Ovary (tissue), 9 donors: ENCODE measurements around the gene ARHGAP23. TPM values are rescaled to one million over a fixed set of nuclear protein-coding genes. Genes with fewer than 3 reads are reported as not detected.
A peak's percentile ranks its signal among the peaks of the same experiment; 100 is the strongest.

Experiments
- DNase-seq, 5 donors: peaks; one replicate each; pipeline ENCODE4 v3.0.0-alpha.2; 2019 to 2020
- H3K27ac ChIP-seq, 2 donors: fragments of 200-600 bp; one replicate each; pipeline versions ENCODE4 v1.5.1 to v1.8.0; 2019 to 2022
- H3K27me3 ChIP-seq: fragments of 200-600 bp; one replicate; pipeline ENCODE4 v1.8.0; 2022
- H3K36me3 ChIP-seq: fragments of 200-600 bp; sonication (generic); one replicate; pipeline ENCODE4 v1.5.1; 2019
- H3K4me1 ChIP-seq: one replicate; pipeline ENCODE4 v1.8.1; 2013; ENCODE audit warnings: mild to moderate bottlenecking, moderate library complexity; ENCODE audit not compliant: insufficient read depth
- H3K4me3 ChIP-seq: fragments of 200-600 bp; sonication (generic); one replicate; pipeline ENCODE4 v1.5.1; 2017
- H3K9me3 ChIP-seq, 2 donors: fragments of 200-600 bp in 1 of 2; sonication (generic) in 1 of 2; one replicate each; pipeline versions ENCODE4 v1.5.1 to v1.8.1; 2013 to 2019; ENCODE audit warnings: mild to moderate bottlenecking in 1 of 2, moderate library complexity in 1 of 2
- EP300 ChIP-seq: sonication (generic); formaldehyde crosslinking; IDR thresholded peaks from one replicate; pipeline ENCODE4 v1.6.1; 2017; ENCODE audit warnings: antibody characterized with exemption
- POLR2A ChIP-seq: fragments of 450-650 bp; IDR thresholded peaks from one replicate; pipeline ENCODE4 v1.6.1; 2017; ENCODE audit warnings: antibody characterized with exemption, mild to moderate bottlenecking, moderate library complexity
- WGBS, 3 donors: extraction: QIAGEN DNeasy Blood & Tissue Kit in 1 of 3; methylation state at CpG; one replicate each; pipeline versions ENCODE4 v1.1.5 to v1.1.7; 2013 to 2017; 5-methylcytosine and 5-hydroxymethylcytosine counted together
- intact Hi-C, 4 donors: fragments of 100-400 bp; cut with DNase I; formaldehyde crosslinking; loops; one replicate each; pipeline versions ENCODE4 v1.11.0 to v1.15.1; 2022 to 2023
- polyA plus RNA-seq, 2 donors: library from polyadenylated mRNA; stranded (reverse); fragments of 200-250 nt in 1 of 2; fragments of 350-450 nt in 1 of 2; fragmentation: Illumina TruSeq in 1 of 2; extraction: RNeasy Lipid Tissue Mini Kit (QIAGEN cat#74804) in 1 of 2; gene quantifications; one replicate each; pipeline ENCODE4 v1.2.3, GENCODE V29; 2013 to 2014
- total RNA-seq, 7 donors: library from RNA; depleted of rRNA in 2 of 7; stranded (reverse); fragments of >200 nt in 2 of 7; fragmentation: NEBNext Ultra II Directional in 3 of 7; extraction: Animal tissue kit (Norgen Biotek cat#: 25700) in 3 of 7; gene quantifications; one replicate each; pipeline versions ENCODE4 v1.1.0 to v1.2.4, GENCODE V29; 2016 to 2023
- TF ChIP-seq, protein P1 (sequence below), 3 donors: fragments of 450-650 bp in 2 of 3; fragments of 200-600 bp in 1 of 3; IDR thresholded peaks; one replicate each; pipeline versions ENCODE4 v1.5.1 to v1.8.0; 2016 to 2022; ENCODE audit warnings: antibody characterized with exemption in 3 of 3, mild to moderate bottlenecking in 1 of 3
- donor health status: DM: no; HTN: no; CAD: no; lungs with moderate emphysema.
- donor health status: DM: no; HTN: no; CAD: no.
- donor health status: Bipolar disorder and iron deficiency.
- donor health status: DM: yes; HTN: yes; CAD: no.
- donor health status: DM: no; HTN: no; CAD: no.
- donor health status: DM: yes; HTN: yes; CAD: no.

The ARHGAP23 gene
- total and polyA plus RNA-seq, 9 donors = 13.7 to 76.4 (median 45.3) TPM

DNA sequence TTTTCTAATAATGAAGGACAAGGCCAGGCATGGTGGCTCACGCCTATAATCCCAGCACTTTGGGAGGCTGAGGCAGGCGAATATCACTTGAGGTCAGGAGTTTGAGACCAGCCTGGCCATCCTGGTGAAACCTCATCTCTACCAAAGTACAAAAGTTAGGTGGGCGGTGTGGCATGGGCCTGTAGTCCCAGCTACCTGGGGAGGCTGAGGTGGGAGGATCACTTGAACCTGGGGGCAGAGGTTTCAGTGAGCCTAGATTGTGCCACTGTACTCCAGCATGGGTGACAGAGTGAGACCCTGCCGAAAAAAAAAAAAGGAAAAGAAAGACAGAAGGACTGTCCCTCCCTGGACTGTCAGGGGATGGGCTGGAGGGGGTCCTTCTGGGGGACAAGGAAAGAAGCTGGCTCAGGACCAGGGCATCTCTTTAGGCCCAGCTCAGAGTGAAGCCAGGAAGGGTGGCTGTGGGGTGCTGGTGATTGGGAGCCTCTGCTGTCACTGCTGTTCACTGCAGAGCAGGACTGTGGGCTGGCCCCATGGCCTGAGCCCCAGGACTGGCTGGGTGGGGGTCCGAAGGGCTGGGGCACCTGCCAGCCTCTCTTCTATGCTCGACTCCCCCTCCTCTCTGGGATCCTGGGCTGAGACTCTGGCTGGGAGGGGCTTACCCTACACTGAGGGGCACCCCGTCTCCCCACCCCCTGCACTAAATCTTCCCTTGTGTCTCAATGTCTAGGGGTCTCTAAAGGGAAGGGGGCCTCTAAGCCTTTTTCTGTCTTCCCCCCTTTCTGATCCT, 909 bp upstream of the ARHGAP23 start:
- 53 to 61% (median 60%) methylated on average over 7 of the region's 7 CpGs for WGBS, 3 donors
- Histone ChIP-seq H3K4me1 (peaks cover 3% of the 10 kb centered on the region), H3K4me3 (peak overlapping the region; percentile 68), H3K27me3 (no peaks in the 10 kb centered on the region), H3K9me3 (no peaks in the 10 kb centered on the region), H3K36me3 (no peaks in the 10 kb centered on the region), H3K27ac (peak overlapping the region; percentile 84)
- TF ChIP-seq POLR2A = no peak
- TF ChIP-seq, protein P1, sequence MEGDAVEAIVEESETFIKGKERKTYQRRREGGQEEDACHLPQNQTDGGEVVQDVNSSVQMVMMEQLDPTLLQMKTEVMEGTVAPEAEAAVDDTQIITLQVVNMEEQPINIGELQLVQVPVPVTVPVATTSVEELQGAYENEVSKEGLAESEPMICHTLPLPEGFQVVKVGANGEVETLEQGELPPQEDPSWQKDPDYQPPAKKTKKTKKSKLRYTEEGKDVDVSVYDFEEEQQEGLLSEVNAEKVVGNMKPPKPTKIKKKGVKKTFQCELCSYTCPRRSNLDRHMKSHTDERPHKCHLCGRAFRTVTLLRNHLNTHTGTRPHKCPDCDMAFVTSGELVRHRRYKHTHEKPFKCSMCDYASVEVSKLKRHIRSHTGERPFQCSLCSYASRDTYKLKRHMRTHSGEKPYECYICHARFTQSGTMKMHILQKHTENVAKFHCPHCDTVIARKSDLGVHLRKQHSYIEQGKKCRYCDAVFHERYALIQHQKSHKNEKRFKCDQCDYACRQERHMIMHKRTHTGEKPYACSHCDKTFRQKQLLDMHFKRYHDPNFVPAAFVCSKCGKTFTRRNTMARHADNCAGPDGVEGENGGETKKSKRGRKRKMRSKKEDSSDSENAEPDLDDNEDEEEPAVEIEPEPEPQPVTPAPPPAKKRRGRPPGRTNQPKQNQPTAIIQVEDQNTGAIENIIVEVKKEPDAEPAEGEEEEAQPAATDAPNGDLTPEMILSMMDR (IDR thresholded peaks at IDR 0.05) = no peak
- TF ChIP-seq EP300 = no peak
- no peak for DNase-seq
- intact Hi-C loops = loop anchor here (5.0 to 10.0 kb wide), 4 partner anchors 40 to 57 kb away; no protein-coding TSS in a partner anchor

DNA sequence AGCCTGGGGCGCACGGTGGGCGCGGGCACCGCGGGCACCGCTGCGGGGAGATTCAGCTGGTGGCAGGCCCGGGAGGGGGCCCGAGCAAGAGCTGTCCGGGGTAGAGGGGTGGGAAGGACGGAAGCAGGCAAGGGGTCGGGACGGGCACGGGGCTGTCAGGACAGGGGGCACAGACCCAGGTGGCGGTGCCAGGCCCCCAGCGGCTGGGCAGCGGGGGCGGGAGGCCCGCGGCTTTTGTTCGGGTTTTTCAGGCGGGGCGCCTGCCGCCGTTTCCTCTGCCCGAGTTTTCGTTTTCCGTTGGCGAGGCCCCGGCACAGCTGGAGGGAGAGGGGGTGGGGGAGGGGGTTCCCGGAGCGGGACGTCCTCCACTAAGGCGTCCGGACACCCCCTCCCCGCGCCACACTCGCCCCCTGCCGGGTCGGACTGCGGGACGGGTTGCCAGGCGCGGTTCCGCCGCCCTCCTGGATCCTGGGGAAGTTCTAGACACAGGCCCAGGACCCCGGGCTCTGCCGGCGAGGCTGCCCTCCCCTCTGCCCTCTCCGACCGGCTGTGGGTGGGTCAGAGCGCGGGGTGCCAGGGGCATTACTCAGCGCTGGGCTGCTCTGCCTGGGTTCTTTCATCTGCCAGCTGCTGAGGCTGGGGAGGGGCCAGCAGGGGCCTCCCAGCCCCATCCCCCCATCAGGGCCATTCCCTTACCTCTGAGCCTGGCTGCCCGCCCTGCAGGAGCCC, 543 bp downstream of the ARHGAP23 start:
- TF ChIP-seq EP300 (no peak), POLR2A (no peak)
- TF ChIP-seq, protein P1 (IDR thresholded peaks at IDR 0.05) = no peak
- H3K36me3 ChIP-seq = no peaks in the 10 kb centered on the region
- H3K4me1 ChIP-seq = peaks cover 3% of the 10 kb centered on the region
- peak overlapping the region; percentile 68 for H3K4me3 ChIP-seq
- H3K27ac ChIP-seq = peak overlapping the region; percentile 84
- peak; percentile 67 to 80 (median 77) for DNase-seq
- intact Hi-C loops = loop anchor here (5.0 to 10.0 kb wide), 4 partner anchors 38 to 56 kb away; no protein-coding TSS in a partner anchor
- no peaks in the 10 kb centered on the region for H3K9me3 ChIP-seq
- H3K27me3 ChIP-seq = no peaks in the 10 kb centered on the region
- 1 to 2% (median 2%) methylated on average over 52 to 56 of the region's 56 CpGs for WGBS, 3 donors

DNA sequence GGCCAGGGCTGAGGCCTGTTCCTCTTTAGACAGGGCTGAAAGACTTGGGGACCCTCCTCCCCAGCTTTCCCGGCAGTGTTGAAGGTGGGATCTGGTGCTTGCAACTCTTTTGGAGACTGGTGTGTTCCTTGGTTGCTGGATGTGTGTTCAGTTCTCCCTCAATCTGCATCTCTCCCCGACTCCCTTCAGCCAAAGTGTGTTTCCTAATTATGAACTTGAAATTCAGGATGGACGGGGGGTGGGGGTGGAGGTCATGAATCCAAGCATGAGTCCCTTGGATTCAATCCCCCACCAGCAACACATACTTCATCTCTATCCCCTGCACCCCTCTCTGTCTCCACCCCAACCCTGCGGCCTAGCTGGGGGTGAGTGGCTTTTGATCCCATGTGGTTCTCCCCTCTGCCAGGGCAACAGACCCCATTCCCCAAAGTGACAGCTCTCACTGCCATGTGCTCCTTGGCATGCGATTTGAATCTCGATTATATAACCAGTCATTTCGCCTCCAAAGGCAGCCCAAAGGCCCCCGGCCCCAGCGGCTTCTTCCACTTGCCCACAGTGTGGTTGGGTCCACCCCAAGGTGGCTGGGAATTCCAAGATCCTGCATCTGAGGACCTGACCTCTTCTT, 1.3 kb downstream of the ARHGAP23 start:
- DNase-seq = peak in 1 of 5 donors; percentile 35
- 51 to 54% (median 52%) methylated on average over 9 of the region's 9 CpGs for WGBS, 3 donors
- H3K27me3 ChIP-seq = no peaks in the 10 kb centered on the region
- H3K4me1 ChIP-seq = peaks cover 7% of the 10 kb centered on the region
- intact Hi-C loops = loop anchor here (5.0 to 10.0 kb wide), 4 partner anchors 38 to 55 kb away; no protein-coding TSS in a partner anchor
- H3K9me3 ChIP-seq = no peaks in the 10 kb centered on the region
- H3K36me3 ChIP-seq = no peaks in the 10 kb centered on the region
- H3K27ac ChIP-seq = peak overlapping the region; percentile 84
- H3K4me3 ChIP-seq = no peak overlapping the region
- TF ChIP-seq, protein P1 (IDR thresholded peaks at IDR 0.05) = no peak
- TF ChIP-seq POLR2A = no peak
- no peak for TF ChIP-seq EP300

DNA sequence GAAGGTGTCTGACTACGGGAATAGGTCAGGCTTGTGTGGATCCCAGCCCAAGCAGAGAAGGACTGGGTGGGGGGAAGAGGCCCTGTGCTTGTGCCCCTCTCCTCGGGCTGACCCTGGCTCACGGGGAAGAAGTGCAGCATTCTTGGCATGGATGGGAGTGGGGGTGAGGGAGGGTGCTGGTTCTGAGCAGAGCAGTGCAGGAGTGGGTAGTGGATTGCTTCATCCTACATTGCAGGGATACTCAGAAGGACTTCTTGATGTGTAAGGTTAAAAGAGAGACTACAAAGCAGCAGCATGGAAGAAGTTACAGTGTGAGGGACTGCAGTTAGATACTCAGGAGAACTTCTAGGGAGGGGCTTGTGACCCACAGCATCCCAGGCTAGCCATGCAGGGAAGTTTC, 2.1 kb downstream of the ARHGAP23 start:
- intact Hi-C loops = no loop called here
- no peaks in the 10 kb centered on the region for H3K9me3 ChIP-seq
- H3K27me3 ChIP-seq = no peaks in the 10 kb centered on the region
- peak overlapping the region in 1 of 2 donors; percentile 84 for H3K27ac ChIP-seq
- DNase-seq = peak in 1 of 5 donors; percentile 35
- H3K4me3 ChIP-seq = no peak overlapping the region
- 20 to 29% (median 20%) methylated on average over 3 of the region's 3 CpGs for WGBS, 3 donors
- H3K36me3 ChIP-seq = no peaks in the 10 kb centered on the region
- peaks cover 10% of the 10 kb centered on the region for H3K4me1 ChIP-seq
- no peak for TF ChIP-seq EP300
- no peak for TF ChIP-seq POLR2A
- TF ChIP-seq, protein P1 (IDR thresholded peaks at IDR 0.05) = no peak
